Measurements from ENCODE around the gene MELK.

MELK gene

DNA sequence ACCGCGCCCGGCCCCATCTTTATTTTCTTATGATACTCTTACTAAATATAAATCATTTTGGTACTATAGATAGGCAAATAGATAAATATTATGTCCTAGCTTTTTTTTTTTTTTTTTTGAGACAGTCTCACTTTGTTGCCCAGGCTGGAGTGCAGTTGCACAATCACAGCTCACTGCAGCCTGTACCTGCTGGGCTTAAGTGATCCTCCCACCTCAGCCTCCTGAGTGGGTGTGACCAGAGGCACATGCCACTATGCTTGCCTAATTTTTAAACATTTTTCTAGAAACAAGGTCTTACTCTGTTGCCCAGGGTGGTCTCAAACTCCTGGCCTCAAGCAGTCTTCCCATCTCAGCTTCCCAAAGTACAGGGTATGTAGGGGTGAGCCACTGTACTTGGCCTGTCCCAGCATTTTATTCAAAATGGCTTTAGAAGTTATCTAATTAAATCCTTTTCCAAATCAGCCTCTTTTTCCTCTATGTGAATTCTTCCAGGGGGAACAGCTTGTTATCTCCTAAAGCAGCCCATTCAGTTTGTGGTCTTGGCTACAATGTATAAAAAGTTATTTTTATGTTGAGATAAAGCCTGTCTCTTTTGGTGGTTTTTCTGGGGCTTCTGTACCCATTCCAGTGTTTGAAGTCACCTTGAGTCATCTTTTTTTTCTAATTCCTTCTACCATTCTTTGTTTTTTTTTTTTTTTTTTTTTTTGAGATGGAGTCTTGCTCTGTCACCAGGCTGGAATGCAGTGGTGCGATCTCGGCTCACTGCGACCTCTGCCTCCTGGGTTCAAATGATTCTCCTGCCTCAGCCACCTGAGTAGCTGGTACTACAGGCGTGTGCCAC lies 12.1 kb downstream of the MELK start:
- DNase-seq (ENCODE audit: low spot score), result peak; percentile 76

DNA sequence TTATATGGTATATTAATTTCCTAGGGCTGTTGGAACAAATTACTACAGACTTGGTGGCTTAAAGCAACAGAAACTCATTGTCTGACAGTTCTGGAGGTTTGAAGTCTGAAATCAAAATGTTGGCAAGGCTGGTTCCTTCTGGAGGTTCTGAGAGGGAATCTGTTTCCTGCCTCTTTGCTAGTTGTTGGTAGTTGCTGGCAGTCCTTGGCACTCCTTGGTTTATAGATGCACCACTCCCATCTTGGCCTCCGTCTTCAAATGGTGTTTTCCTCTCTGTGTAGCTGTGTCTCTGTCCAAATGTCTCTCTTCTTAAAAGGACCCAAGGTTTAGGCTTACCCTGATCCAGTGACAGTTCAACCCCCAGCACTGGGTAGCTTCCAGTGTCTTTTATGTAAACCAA lies 17.5 kb downstream of the MELK start:
- no peak for DNase-seq (ENCODE audit: low spot score)

GRCh38 chr9:36592801-36593583 lies 20.3 kb downstream of the MELK start:
- DNase-seq (ENCODE audit: low spot score), result no peak

DNA sequence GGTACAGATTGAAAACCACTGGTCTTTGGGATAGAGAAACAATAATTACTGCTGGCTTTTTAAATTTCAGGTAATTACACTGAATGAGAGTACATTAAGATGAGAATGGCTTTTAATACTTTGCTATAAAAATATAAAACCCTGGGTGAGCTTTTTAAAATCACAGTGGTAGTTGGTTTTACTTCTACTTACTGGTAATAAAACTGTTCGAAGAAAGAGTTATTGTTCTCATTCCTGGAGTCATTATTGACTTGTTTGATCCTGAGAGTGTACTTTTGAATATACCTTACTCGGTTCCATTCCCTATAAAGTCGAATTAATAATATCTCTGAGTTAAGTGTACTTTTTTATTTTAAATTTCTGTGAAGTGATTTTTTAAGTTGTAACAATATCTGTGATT lies 21.5 kb downstream of the MELK start:
- DNase-seq (ENCODE audit: low spot score), result no peak

GRCh38 chr9:36597412-36598178 lies 24.9 kb downstream of the MELK start:
- DNase-seq (ENCODE audit: low spot score), result peak; percentile 70

DNA sequence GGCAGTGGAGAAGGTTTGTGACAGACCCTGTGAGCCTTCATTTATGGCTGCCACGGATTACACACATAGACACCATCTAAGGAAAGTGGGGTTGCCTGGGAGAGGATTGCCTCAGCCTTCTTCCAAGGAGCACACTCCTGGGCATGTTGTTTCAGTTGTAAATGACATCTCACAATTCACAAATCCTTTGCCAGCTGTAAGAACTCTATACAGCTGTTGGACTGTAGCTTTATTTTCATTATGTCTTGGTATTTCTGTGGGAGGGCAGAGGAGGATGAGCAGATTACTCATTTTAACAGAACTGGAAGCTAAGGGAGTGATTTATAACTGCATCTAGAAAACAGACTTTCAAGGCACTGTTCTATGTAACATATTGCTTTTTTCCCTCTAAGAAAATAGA lies 25.6 kb downstream of the MELK start:
- DNase-seq (ENCODE audit: low spot score), result peak; percentile 41

GRCh38 chr9:36603006-36603405 lies 30.3 kb downstream of the MELK start:
- DNase-seq (ENCODE audit: low spot score), result peak; percentile 65

DNA sequence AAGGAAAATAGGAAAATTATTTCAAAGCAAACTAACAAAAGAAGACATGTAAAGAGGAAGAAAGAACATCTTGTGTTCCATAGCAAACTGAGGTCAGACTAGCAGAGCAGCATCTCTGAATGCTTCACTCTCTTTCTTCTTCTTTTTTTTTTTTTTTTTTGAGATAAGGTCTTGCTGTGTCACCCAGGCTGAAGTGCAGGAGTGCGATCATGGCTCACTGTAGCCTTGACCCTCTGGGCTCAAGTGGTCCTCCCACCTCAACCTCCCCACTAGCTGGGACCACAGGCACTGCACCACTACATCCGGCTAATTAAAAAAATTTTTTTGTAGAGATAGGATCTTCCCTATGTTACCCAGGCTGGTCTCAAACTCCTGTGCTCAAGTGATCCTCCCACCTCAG lies 36.6 kb downstream of the MELK start:
- DNase-seq (ENCODE audit: low spot score), result no peak

GRCh38 chr9:36622121-36622520 lies 49.4 kb downstream of the MELK start:
- no peak for DNase-seq (ENCODE audit: low spot score)

DNA sequence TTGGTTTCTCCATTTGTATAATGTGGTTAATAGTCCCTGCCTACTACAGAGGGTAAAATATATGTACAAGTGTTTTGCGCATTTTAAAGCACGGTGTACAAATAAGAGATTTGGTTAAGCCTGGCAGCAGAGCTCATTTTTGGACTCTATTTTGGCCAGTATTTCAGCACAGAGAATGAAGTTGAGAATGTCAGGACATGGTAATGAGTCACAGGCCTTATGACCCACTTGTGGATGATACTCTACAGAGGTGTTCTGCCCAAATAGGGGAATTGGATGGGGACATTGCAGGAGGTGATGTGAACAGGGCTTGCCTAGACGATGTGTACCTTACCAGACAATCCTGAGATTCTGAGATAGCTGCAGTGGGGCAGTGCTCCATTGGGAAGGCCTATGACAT lies 50.6 kb downstream of the MELK start:
- DNase-seq (ENCODE audit: low spot score), result peak; percentile 16

DNA sequence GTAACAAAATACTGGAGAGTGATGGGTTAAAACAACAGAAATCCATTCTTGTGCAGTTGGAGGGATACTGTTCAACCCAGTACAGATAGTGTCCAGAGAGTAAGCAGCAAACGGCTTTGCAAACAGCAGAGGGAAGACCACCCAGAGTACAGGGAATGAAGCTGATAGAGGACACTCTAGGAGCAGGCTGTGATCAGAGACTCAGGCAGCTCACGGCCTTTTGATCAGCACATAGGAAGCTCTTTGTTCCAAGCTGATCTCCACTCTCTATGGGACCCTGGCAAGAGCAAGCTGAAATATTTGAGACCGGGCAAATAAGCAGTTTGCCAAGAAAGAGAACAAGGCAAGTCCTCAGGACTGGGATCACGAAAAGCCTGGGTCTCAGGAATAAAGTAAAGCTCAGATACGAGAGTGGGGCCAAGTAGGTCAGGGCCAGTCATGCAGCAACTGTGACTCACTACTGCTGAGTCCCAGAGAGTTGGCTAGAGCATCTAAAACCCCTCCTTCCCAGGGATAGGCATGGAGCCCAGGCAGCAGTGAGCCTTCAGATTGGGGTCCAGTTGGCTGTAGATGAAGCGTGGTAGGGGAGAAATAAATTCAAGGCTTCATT lies 52.4 kb downstream of the MELK start:
- DNase-seq (ENCODE audit: low spot score), result peak; percentile 83

GRCh38 chr9:36632892-36633291 lies 60.2 kb downstream of the MELK start:
- DNase-seq (ENCODE audit: low spot score), result peak; percentile 24

- no peak for DNase-seq (ENCODE audit: low spot score)
Measured at GRCh38 chr9:36637491-36638270, 65.0 kb downstream of the MELK start.

DNA sequence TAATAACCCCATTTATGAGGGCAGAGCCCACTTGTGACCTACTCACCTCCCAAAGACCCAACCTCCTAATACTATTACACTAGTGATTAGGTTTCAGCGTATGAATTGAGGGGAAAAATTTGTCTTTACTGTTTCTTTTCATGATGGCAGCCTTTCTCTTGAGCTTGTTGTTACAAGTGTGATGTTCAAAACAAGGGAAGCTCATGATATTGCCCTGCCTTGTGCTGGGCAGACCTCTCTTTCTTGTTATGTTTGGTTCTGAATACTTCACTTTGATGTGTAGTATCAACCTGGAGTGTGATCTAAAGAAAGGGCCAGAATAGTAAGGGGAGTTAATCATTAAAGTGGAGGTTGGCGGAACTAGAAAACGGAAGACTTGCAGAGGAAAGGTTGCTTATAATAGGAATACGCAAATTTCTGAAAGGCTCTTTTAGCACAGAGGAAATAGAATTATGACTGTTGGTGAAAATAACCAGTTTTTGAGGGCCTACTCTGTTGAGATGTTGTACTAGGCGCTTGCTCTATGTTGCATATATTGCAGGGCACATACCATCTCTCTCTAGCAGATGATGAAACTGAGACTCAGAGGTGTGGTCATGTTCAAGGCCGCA lies 68.2 kb downstream of the MELK start:
- DNase-seq (ENCODE audit: low spot score), result no peak

GRCh38 chr9:36642817-36643216 lies 70.1 kb downstream of the MELK start:
- DNase-seq (ENCODE audit: low spot score), result no peak

- no peak for DNase-seq (ENCODE audit: low spot score)
Measured at GRCh38 chr9:36656842-36657241, 84.1 kb downstream of the MELK start.

DNA sequence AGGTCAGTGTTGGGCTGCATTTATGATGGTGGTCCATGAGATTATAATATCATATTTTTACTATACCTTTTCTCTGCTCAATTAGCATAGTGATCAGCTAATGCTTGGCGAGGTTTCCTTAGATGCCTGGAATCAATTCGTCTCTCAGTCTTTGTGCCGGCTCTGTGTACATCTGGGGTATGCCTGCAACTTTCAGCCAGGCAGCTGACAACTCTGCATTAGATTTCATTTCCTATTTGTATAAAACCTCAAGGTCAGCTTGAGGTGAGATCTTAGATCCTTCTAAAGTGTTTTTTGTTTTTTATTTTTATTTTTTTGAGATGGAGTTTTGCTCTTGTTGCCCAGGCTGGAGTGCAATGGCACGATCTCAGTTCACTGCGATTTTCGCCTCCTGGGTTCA lies 86.8 kb downstream of the MELK start:
- no peak for DNase-seq (ENCODE audit: low spot score)

DNA sequence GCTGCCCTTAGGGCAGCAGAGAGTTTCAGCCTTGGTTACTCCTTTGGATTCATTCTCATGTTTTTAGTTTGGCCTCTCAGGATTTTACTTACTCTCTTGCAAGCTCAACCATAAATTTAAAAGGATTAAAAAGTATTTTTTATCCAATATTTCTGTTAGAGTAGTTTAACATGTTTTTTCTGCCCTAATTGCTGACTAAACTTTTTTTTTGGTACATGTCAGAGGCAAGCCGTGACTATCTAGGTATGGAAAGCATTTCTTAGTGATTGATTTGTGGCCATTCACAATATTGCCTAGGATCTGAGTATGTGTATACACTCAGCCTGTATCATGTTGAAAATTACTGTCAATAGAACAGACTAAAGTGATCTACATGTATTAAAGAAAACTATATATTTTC lies 92.1 kb downstream of the MELK start:
- DNase-seq (ENCODE audit: low spot score), result no peak

DNA sequence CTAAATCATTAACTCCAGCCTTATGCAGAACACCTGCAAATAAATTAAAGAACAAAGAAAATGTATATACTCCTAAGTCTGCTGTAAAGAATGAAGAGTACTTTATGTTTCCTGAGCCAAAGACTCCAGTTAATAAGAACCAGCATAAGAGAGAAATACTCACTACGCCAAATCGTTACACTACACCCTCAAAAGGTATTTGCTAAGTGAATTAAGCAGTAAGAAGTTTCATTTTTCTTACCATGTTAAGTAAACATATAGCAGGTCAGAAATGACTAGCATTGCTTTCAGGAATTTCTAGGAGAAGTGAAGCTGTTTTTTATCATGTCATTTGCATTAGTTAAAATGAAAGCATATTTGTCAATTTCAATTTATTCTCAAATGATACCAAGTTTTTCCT lies 92.7 kb downstream of the MELK start:
- DNase-seq (ENCODE audit: low spot score), result no peak

GRCh38 chr9:36665921-36666431 lies 93.3 kb downstream of the MELK start:
- no peak for DNase-seq (ENCODE audit: low spot score)

GRCh38 chr9:36671561-36671960 lies 98.9 kb downstream of the MELK start:
- DNase-seq (ENCODE audit: low spot score), result no peak
